ENCODE results near the gene NOXO1. TPM values are rescaled to one million over a fixed set of nuclear protein-coding genes. Genes with fewer than 3 reads are reported as not detected.

Gene NOXO1
- total and polyA plus RNA-seq, 9 of the 15 experiments (the other 6 are each of a cell fraction or from before 2014, with no cell fraction given), result not detected

DNA sequence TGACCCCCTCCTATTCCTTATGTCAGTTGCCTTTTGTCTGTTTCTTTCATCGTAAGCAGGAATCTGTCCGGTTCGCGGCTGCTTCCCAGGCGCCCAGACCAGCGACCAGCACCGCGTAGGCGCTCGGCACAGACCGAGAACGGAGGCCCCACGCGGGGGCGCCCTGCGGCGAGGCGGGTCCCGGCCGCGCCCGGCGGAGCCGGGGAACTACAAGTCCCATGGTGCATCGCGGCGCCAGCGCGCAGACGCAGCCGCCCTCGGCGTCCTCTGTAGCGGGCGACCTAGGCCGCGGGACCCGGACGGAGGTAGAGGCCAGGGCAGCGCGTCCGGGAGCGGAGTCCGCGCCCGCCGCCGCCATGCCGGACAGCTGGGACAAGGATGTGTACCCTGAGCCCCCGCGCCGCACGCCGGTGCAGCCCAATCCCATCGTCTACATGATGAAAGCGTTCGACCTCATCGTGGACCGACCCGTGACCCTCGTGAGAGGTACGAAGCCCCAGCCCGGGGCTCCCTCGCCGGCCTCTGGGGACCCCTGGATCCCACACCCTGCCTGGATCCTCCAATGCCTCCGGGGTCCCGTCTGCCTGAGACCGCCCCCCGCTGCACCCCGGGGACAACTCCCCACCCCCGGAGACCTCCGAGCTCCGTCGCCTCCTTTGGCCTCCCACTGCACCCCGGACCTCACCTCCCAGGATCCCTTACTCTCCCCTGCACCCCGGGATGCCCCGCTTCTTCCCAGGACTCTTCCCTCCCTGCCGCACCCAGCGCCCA, 21.8 kb downstream of the NOXO1 start, which contains the start of gene NDUFB10:
Gene NDUFB10, plus strand, starts transcription at position 270 of the 771 bp plus-strand sequence. Its CDS starts 87 bp downstream, at position 357.
- in situ Hi-C loops (cut with MboI) (no loop called here), intact Hi-C loops (cut with micrococcal nuclease) (no loop called here)
- Histone ChIP-seq H3K4me2 (ENCODE audit: insufficient read depth, low read length) (peak within 1 kb of the TSS; percentile 100), H3K27ac (ENCODE audit: extremely low read depth, low read depth, low read length) (peak within 1 kb of the TSS; percentile 83), H3K9ac (ENCODE audit: insufficient read depth in 1 of 2, low read depth in 2 of 2, low read length in 2 of 2) (peak within 1 kb of the TSS; percentile 75 to 94), H3K4me1 (replicated peaks in 1 of 2; ENCODE audit: control insufficient read depth in 2 of 2, insufficient read depth in 2 of 2, low read length in 2 of 2) (peaks cover 8 to 46% of the 10 kb centered on the region in 2 experiments; a peak in 4 of 5 replicates), H3K4me3 (peak within 1 kb of the TSS; percentile 65), H3K27me3 (ENCODE audit: control insufficient read depth in 2 of 2, insufficient read depth in 2 of 2, low read length in 2 of 2) (no peaks in the 10 kb centered on the region), H2AFZ (ENCODE audit: low read depth, low read length) (peak within 1 kb of the TSS; percentile 96), H3K9me1 (ENCODE audit: control insufficient read depth, insufficient read depth, low read length) (no peaks in the 10 kb centered on the region), H3K79me2 (ENCODE audit: control insufficient read depth, insufficient read depth, low read length) (peaks cover 52% of the 10 kb centered on the region), H3K36me3 (ENCODE audit: control insufficient read depth, insufficient read depth, low read length) (peaks cover 38% of the 10 kb centered on the region), H3K9me3 (replicated peaks; ENCODE audit: control insufficient read depth, insufficient read depth, low read depth, low read length) (no peaks in the 10 kb centered on the region), H4K20me1 (replicated peaks; ENCODE audit: control insufficient read depth, insufficient read depth, low read length) (peaks cover 35% of the 10 kb centered on the region)
- POLR2A ChIA-PET, result interaction anchor here (1.2 to 3.0 kb wide), 2 partner anchors 9 to 12 kb away, joined by 5 to 13 read pairs; partner anchors contain the start of gene TBL3
- peak; percentile 81 for FAIRE-seq
- no TSS peak for BruUV-seq (replicated peaks)
- ATAC-seq, result peak; percentile 78
- CTCF ChIA-PET (ENCODE audit: low intra/inter-chr PET ratio), result interaction anchor here (0.6 kb wide), 1 partner anchor 98 kb away, joined by 3 read pairs; no protein-coding TSS in a partner anchor
- under 1% methylated on average over 62 of the region's 79 CpGs for WGBS (ENCODE audit: insufficient coverage, low coverage, missing lambda C conversion rate)
- peak; percentile 87 to 97 (median 90) for DNase-seq (ENCODE audit: extremely low read depth in 1 of 4, low spot score in 3 of 4)
- TF ChIP-seq ARID1B (IDR thresholded peaks at IDR 0.05) (no peak), STAG1 (CRISPR knock-in tag; IDR thresholded peaks at IDR 0.05; ENCODE audit: borderline replicate concordance) (peak; percentile 22; the same call in 1 of the 2 replicates), GTF2A2 (tag; IDR thresholded peaks at IDR 0.05) (no peak), BRD9 (IDR thresholded peaks at IDR 0.05; ENCODE audit: low read depth, partially characterized antibody) (no peak), NEUROD1 (IDR thresholded peaks at IDR 0.05; ENCODE audit: borderline replicate concordance, low read depth, low read length, partially characterized antibody) (no peak), POLR2A (conservative IDR thresholded peaks at IDR 0.05) (peak; percentile 85), ZBTB8A (IDR thresholded peaks at IDR 0.05; ENCODE audit: partially characterized antibody) (no peak), NR4A1 (CRISPR knock-in tag; IDR thresholded peaks at IDR 0.05) (peak; percentile 10; the same call in 1 of the 2 replicates), NR4A1 (tag; IDR thresholded peaks at IDR 0.05) (no peak), RAD21 (CRISPR knock-in tag; conservative IDR thresholded peaks at IDR 0.05 in 1 of 2, IDR thresholded peaks at IDR 0.05 in 1 of 2) (peak; percentile 26 to 51; a peak in 3 of 4 replicates), MCM3 (IDR thresholded peaks at IDR 0.05) (no peak), BRCA1 (IDR thresholded peaks at IDR 0.05) (no peak), BRCA1 (CRISPR knock-in tag; IDR thresholded peaks at IDR 0.05) (no peak), ZFP30 (CRISPR knock-in tag; IDR thresholded peaks at IDR 0.05; ENCODE audit: borderline replicate concordance) (no peak)
- TF ChIP-seq, protein P1, sequence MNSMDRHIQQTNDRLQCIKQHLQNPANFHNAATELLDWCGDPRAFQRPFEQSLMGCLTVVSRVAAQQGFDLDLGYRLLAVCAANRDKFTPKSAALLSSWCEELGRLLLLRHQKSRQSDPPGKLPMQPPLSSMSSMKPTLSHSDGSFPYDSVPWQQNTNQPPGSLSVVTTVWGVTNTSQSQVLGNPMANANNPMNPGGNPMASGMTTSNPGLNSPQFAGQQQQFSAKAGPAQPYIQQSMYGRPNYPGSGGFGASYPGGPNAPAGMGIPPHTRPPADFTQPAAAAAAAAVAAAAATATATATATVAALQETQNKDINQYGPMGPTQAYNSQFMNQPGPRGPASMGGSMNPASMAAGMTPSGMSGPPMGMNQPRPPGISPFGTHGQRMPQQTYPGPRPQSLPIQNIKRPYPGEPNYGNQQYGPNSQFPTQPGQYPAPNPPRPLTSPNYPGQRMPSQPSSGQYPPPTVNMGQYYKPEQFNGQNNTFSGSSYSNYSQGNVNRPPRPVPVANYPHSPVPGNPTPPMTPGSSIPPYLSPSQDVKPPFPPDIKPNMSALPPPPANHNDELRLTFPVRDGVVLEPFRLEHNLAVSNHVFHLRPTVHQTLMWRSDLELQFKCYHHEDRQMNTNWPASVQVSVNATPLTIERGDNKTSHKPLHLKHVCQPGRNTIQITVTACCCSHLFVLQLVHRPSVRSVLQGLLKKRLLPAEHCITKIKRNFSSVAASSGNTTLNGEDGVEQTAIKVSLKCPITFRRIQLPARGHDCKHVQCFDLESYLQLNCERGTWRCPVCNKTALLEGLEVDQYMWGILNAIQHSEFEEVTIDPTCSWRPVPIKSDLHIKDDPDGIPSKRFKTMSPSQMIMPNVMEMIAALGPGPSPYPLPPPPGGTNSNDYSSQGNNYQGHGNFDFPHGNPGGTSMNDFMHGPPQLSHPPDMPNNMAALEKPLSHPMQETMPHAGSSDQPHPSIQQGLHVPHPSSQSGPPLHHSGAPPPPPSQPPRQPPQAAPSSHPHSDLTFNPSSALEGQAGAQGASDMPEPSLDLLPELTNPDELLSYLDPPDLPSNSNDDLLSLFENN (IDR thresholded peaks at IDR 0.05; ENCODE audit: low read depth in 2 of 2, low read length in 2 of 2), result no peak; a peak in 1 of 4 replicates
- TF ChIP-seq, protein P2, sequence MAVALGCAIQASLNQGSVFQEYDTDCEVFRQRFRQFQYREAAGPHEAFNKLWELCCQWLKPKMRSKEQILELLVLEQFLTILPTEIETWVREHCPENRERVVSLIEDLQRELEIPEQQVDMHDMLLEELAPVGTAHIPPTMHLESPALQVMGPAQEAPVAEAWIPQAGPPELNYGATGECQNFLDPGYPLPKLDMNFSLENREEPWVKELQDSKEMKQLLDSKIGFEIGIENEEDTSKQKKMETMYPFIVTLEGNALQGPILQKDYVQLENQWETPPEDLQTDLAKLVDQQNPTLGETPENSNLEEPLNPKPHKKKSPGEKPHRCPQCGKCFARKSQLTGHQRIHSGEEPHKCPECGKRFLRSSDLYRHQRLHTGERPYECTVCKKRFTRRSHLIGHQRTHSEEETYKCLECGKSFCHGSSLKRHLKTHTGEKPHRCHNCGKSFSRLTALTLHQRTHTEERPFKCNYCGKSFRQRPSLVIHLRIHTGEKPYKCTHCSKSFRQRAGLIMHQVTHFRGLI (CRISPR knock-in tag; IDR thresholded peaks at IDR 0.05), result no peak
- TF ChIP-seq, protein P3, sequence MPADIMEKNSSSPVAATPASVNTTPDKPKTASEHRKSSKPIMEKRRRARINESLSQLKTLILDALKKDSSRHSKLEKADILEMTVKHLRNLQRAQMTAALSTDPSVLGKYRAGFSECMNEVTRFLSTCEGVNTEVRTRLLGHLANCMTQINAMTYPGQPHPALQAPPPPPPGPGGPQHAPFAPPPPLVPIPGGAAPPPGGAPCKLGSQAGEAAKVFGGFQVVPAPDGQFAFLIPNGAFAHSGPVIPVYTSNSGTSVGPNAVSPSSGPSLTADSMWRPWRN (IDR thresholded peaks at IDR 0.05; ENCODE audit: low read depth), result no peak

Data from K562 (cell line).